ENCODE measurements around the gene CDK12.

DNA sequence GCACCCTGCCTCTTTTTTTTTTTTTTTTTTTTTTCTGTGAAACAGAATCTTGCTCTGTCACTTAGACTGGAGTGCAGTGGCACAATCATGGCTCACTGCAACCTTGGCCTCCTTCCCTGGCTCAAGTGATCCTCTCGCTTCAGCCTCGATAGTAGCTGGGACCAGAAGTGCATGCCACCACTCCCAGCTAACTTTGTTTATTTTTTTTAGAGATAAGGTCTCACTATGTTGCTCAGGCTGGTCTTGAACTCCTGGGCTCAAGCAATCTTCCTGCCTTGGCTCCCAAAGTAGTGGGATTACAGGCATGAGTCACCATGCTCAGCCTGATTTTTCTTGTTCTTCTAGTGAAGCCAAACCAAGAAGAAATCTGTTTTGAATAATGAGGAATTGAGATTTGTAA, 25.0 kb downstream of the CDK12 start:
- TF ChIP-seq POLR2A (IDR thresholded peaks at IDR 0.05): no peak
- TF ChIP-seq, protein P1, sequence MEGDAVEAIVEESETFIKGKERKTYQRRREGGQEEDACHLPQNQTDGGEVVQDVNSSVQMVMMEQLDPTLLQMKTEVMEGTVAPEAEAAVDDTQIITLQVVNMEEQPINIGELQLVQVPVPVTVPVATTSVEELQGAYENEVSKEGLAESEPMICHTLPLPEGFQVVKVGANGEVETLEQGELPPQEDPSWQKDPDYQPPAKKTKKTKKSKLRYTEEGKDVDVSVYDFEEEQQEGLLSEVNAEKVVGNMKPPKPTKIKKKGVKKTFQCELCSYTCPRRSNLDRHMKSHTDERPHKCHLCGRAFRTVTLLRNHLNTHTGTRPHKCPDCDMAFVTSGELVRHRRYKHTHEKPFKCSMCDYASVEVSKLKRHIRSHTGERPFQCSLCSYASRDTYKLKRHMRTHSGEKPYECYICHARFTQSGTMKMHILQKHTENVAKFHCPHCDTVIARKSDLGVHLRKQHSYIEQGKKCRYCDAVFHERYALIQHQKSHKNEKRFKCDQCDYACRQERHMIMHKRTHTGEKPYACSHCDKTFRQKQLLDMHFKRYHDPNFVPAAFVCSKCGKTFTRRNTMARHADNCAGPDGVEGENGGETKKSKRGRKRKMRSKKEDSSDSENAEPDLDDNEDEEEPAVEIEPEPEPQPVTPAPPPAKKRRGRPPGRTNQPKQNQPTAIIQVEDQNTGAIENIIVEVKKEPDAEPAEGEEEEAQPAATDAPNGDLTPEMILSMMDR (IDR thresholded peaks at IDR 0.05): no peak
- no peak for TF ChIP-seq EP300 (IDR thresholded peaks at IDR 0.05)
